ENCODE data around the gene ASB3. TPM values are rescaled to one million over a fixed set of nuclear protein-coding genes. Genes with fewer than 3 reads are reported as not detected.

The ASB3 gene
- polyA plus RNA-seq, 3 donors, result 6.7 to 14.9 (median 8.1) TPM

GRCh38 chr2:53697686-53698085 is 89.1 kb downstream of the ASB3 start:
- TF ChIP-seq, protein P1, sequence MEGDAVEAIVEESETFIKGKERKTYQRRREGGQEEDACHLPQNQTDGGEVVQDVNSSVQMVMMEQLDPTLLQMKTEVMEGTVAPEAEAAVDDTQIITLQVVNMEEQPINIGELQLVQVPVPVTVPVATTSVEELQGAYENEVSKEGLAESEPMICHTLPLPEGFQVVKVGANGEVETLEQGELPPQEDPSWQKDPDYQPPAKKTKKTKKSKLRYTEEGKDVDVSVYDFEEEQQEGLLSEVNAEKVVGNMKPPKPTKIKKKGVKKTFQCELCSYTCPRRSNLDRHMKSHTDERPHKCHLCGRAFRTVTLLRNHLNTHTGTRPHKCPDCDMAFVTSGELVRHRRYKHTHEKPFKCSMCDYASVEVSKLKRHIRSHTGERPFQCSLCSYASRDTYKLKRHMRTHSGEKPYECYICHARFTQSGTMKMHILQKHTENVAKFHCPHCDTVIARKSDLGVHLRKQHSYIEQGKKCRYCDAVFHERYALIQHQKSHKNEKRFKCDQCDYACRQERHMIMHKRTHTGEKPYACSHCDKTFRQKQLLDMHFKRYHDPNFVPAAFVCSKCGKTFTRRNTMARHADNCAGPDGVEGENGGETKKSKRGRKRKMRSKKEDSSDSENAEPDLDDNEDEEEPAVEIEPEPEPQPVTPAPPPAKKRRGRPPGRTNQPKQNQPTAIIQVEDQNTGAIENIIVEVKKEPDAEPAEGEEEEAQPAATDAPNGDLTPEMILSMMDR (IDR thresholded peaks at IDR 0.05), result no peak
- H3K27ac ChIP-seq (ENCODE audit: low read depth in 1 of 2, low read length in 2 of 2), result no peak overlapping the region
- H3K9me3 ChIP-seq (replicated peaks in 1 of 2; ENCODE audit: control insufficient read depth in 1 of 2, insufficient read depth in 1 of 2, low read length in 2 of 2), result no peaks in the 10 kb centered on the region
- intact Hi-C loops (cut with micrococcal nuclease), result no loop called here
- no peaks in the 10 kb centered on the region for H3K27me3 Mint-ChIP-seq (ENCODE audit: low read depth in 3 of 3)
- no peak overlapping the region for H3K4me3 Mint-ChIP-seq
- no peak overlapping the region for H3K9ac ChIP-seq (ENCODE audit: insufficient read depth, low read length, poor library complexity, severe bottlenecking)
- peak overlapping the region in 1 of 7 donors; percentile 46 for H3K27ac Mint-ChIP-seq
- H3K9me3 Mint-ChIP-seq, result peaks cover 0 to 7% (median 2%) of the 10 kb centered on the region in 7 donors
- no peak overlapping the region for H3K4me3 ChIP-seq (replicated peaks in 1 of 3; ENCODE audit: low read depth in 2 of 3, low read length in 3 of 3)
- H3K27me3 ChIP-seq (ENCODE audit: control insufficient read depth in 2 of 2, insufficient read depth in 2 of 2, low read length in 2 of 2), result no peaks in the 10 kb centered on the region
- H3K79me2 ChIP-seq (ENCODE audit: insufficient read depth, low read length), result no peaks in the 10 kb centered on the region
- no peak for DNase-seq
- peaks cover 16 to 50% of the 10 kb centered on the region in 2 donors for H3K36me3 ChIP-seq (replicated peaks in 1 of 2; ENCODE audit: control insufficient read depth in 1 of 2, insufficient read depth in 2 of 2, low read length in 2 of 2)
- no peaks in the 10 kb centered on the region for H3K4me1 Mint-ChIP-seq
- no peaks in the 10 kb centered on the region for H3K4me1 ChIP-seq (ENCODE audit: control insufficient read depth in 1 of 2, insufficient read depth in 2 of 2, low read length in 2 of 2)
- no peaks in the 10 kb centered on the region for H4K20me1 ChIP-seq (ENCODE audit: insufficient read depth, low read length)
- H2AFZ ChIP-seq (ENCODE audit: insufficient read depth, low read depth, low read length, poor library complexity, severe bottlenecking), result no peak overlapping the region
- H3K36me3 Mint-ChIP-seq, result peaks cover 30 to 45% of the 10 kb centered on the region in 2 donors
- no peak overlapping the region for H3K4me2 ChIP-seq (replicated peaks; ENCODE audit: extremely low read depth, low read length, poor library complexity, severe bottlenecking)
- WGBS (ENCODE audit: insufficient coverage), result 100% methylated on average over 1 of the region's 1 CpG

- Histone ChIP-seq H3K4me3 (replicated peaks in 1 of 3; ENCODE audit: low read depth in 2 of 3, low read length in 3 of 3) (no peak overlapping the region), H3K79me2 (ENCODE audit: insufficient read depth, low read length) (no peaks in the 10 kb centered on the region), H3K27me3 (ENCODE audit: control insufficient read depth in 2 of 2, insufficient read depth in 2 of 2, low read length in 2 of 2) (no peaks in the 10 kb centered on the region), H3K9me3 (replicated peaks in 1 of 2; ENCODE audit: control insufficient read depth in 1 of 2, insufficient read depth in 1 of 2, low read length in 2 of 2) (no peaks in the 10 kb centered on the region), H3K36me3 (replicated peaks in 1 of 2; ENCODE audit: control insufficient read depth in 1 of 2, insufficient read depth in 2 of 2, low read length in 2 of 2) (peaks cover 16 to 56% of the 10 kb centered on the region in 2 donors), H3K4me1 (ENCODE audit: control insufficient read depth in 1 of 2, insufficient read depth in 2 of 2, low read length in 2 of 2) (no peaks in the 10 kb centered on the region), H3K9ac (ENCODE audit: insufficient read depth, low read length, poor library complexity, severe bottlenecking) (no peak overlapping the region), H3K27ac (ENCODE audit: low read depth in 1 of 2, low read length in 2 of 2) (no peak overlapping the region), H4K20me1 (ENCODE audit: insufficient read depth, low read length) (no peaks in the 10 kb centered on the region), H3K4me2 (replicated peaks; ENCODE audit: extremely low read depth, low read length, poor library complexity, severe bottlenecking) (no peak overlapping the region), H2AFZ (ENCODE audit: insufficient read depth, low read depth, low read length, poor library complexity, severe bottlenecking) (no peak overlapping the region)
- H3K27ac Mint-ChIP-seq, result no peak overlapping the region
- intact Hi-C loops (cut with micrococcal nuclease), result no loop called here
- peaks cover 0 to 7% (median 2%) of the 10 kb centered on the region in 7 donors for H3K9me3 Mint-ChIP-seq
- peaks cover 32 to 51% of the 10 kb centered on the region in 2 donors for H3K36me3 Mint-ChIP-seq
- TF ChIP-seq, protein P1 (IDR thresholded peaks at IDR 0.05), result no peak
- no peaks in the 10 kb centered on the region for H3K4me1 Mint-ChIP-seq
- whole genome bisulfite sequencing (ENCODE audit: insufficient coverage), result no CpG with 5 or more reads among the region's 4 CpGs
- no peak for DNase-seq
- no peak overlapping the region for H3K4me3 Mint-ChIP-seq
- H3K27me3 Mint-ChIP-seq (ENCODE audit: low read depth in 3 of 3), result no peaks in the 10 kb centered on the region
These were observed 89.7 kb downstream of the ASB3 start for GRCh38 chr2:53697092-53697491.

All from CD14-positive monocyte (primary cell).